Measurements from ENCODE around the gene YJU2. TPM values are rescaled to one million over a fixed set of nuclear protein-coding genes. Genes with fewer than 3 reads are reported as not detected.

YJU2 gene
- total and polyA plus RNA-seq, 2 of the 8 experiments (the other 6 are each of a cell fraction or from before 2014, with no cell fraction given) = 26.8 to 27.7 TPM

GRCh38 chr19:4258181-4258580 is 11.3 kb downstream of the YJU2 start (continued):
- TF ChIP-seq, protein P1, sequence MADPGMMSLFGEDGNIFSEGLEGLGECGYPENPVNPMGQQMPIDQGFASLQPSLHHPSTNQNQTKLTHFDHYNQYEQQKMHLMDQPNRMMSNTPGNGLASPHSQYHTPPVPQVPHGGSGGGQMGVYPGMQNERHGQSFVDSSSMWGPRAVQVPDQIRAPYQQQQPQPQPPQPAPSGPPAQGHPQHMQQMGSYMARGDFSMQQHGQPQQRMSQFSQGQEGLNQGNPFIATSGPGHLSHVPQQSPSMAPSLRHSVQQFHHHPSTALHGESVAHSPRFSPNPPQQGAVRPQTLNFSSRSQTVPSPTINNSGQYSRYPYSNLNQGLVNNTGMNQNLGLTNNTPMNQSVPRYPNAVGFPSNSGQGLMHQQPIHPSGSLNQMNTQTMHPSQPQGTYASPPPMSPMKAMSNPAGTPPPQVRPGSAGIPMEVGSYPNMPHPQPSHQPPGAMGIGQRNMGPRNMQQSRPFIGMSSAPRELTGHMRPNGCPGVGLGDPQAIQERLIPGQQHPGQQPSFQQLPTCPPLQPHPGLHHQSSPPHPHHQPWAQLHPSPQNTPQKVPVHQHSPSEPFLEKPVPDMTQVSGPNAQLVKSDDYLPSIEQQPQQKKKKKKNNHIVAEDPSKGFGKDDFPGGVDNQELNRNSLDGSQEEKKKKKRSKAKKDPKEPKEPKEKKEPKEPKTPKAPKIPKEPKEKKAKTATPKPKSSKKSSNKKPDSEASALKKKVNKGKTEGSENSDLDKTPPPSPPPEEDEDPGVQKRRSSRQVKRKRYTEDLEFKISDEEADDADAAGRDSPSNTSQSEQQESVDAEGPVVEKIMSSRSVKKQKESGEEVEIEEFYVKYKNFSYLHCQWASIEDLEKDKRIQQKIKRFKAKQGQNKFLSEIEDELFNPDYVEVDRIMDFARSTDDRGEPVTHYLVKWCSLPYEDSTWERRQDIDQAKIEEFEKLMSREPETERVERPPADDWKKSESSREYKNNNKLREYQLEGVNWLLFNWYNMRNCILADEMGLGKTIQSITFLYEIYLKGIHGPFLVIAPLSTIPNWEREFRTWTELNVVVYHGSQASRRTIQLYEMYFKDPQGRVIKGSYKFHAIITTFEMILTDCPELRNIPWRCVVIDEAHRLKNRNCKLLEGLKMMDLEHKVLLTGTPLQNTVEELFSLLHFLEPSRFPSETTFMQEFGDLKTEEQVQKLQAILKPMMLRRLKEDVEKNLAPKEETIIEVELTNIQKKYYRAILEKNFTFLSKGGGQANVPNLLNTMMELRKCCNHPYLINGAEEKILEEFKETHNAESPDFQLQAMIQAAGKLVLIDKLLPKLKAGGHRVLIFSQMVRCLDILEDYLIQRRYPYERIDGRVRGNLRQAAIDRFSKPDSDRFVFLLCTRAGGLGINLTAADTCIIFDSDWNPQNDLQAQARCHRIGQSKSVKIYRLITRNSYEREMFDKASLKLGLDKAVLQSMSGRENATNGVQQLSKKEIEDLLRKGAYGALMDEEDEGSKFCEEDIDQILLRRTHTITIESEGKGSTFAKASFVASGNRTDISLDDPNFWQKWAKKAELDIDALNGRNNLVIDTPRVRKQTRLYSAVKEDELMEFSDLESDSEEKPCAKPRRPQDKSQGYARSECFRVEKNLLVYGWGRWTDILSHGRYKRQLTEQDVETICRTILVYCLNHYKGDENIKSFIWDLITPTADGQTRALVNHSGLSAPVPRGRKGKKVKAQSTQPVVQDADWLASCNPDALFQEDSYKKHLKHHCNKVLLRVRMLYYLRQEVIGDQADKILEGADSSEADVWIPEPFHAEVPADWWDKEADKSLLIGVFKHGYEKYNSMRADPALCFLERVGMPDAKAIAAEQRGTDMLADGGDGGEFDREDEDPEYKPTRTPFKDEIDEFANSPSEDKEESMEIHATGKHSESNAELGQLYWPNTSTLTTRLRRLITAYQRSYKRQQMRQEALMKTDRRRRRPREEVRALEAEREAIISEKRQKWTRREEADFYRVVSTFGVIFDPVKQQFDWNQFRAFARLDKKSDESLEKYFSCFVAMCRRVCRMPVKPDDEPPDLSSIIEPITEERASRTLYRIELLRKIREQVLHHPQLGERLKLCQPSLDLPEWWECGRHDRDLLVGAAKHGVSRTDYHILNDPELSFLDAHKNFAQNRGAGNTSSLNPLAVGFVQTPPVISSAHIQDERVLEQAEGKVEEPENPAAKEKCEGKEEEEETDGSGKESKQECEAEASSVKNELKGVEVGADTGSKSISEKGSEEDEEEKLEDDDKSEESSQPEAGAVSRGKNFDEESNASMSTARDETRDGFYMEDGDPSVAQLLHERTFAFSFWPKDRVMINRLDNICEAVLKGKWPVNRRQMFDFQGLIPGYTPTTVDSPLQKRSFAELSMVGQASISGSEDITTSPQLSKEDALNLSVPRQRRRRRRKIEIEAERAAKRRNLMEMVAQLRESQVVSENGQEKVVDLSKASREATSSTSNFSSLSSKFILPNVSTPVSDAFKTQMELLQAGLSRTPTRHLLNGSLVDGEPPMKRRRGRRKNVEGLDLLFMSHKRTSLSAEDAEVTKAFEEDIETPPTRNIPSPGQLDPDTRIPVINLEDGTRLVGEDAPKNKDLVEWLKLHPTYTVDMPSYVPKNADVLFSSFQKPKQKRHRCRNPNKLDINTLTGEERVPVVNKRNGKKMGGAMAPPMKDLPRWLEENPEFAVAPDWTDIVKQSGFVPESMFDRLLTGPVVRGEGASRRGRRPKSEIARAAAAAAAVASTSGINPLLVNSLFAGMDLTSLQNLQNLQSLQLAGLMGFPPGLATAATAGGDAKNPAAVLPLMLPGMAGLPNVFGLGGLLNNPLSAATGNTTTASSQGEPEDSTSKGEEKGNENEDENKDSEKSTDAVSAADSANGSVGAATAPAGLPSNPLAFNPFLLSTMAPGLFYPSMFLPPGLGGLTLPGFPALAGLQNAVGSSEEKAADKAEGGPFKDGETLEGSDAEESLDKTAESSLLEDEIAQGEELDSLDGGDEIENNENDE (IDR thresholded peaks at IDR 0.05; ENCODE audit: insufficient replicate concordance, low read length) = no peak
- no peak for TF ChIP-seq JUN (IDR thresholded peaks at IDR 0.05; ENCODE audit: low read depth, low read length)
- TF ChIP-seq CTBP2 (IDR thresholded peaks at IDR 0.05; ENCODE audit: borderline replicate concordance, insufficient read depth, insufficient read length, low read length) = no peak
